Natural killer cell treated with Interleukin-12 subunit alpha and Interleukin-12 subunit beta and Interleukin-15 and Interleukin-18, amount 100 ng/mL, for 72 hours (primary cell): Measurements from ENCODE around the gene CTSS. TPM values are rescaled to one million over a fixed set of nuclear protein-coding genes. Genes with fewer than 3 reads are reported as not detected.
"Not testable (repeated sequence)": the region's sequence is repeated elsewhere in the genome, so short reads cannot be mapped to it uniquely, and the experiment has no call there.

Experiments used
- ATAC-seq, 2 donors: fragments of 150-1000 bp; cut with Tn5 transposase in 1 of 2; sonication (Bioruptor Pico), chemical (Tn5 transposase) in 1 of 2; 2 replicates each; pipeline ENCODE4 v1.10.0; 2021
- DNase-seq: peaks from one replicate; pipeline ENCODE4 v3.0.0; 2022; ENCODE audit warnings: low spot score
- H3K27ac Mint-ChIP-seq, 2 donors: 1 replicate in 1 of 2; 2 replicates in 1 of 2; pipeline ENCODE4 v1.8.0; 2022; ENCODE audit warnings: mixed read lengths in 2 of 2, mild to moderate bottlenecking in 1 of 2, moderate library complexity in 1 of 2
- H3K27me3 Mint-ChIP-seq, 2 donors: 1 replicate in 1 of 2; 2 replicates in 1 of 2; pipeline ENCODE4 v1.8.0; 2022; ENCODE audit warnings: mixed read lengths in 2 of 2
- H3K36me3 Mint-ChIP-seq: one replicate; pipeline ENCODE4 v1.8.0; 2022; ENCODE audit warnings: mixed read lengths
- H3K4me1 Mint-ChIP-seq, 2 donors: 1 replicate in 1 of 2; 2 replicates in 1 of 2; pipeline ENCODE4 v1.8.0; 2022; ENCODE audit warnings: low read depth in 2 of 2, mixed read lengths in 2 of 2, mild to moderate bottlenecking in 1 of 2
- H3K4me3 Mint-ChIP-seq: one replicate; pipeline ENCODE4 v1.8.0; 2022; ENCODE audit warnings: mixed read lengths
- H3K9me3 Mint-ChIP-seq: 2 replicates; pipeline ENCODE4 v1.8.0; 2022; ENCODE audit warnings: mixed read lengths
- total RNA-seq, 2 donors: library from RNA; stranded (reverse); gene quantifications; one replicate each; pipeline ENCODE4 v1.2.3, GENCODE V29; 2022

The CTSS gene
- total RNA-seq, 2 donors from 2014 or later: 76.2 to 248 TPM

GRCh38 chr1:150793221-150793620 lies 27.6 kb upstream of the CTSS start:
- H3K36me3 Mint-ChIP-seq: peaks cover 5% of the 10 kb centered on the region
- H3K4me1 Mint-ChIP-seq: no peaks in the 10 kb centered on the region
- no peak for DNase-seq
- no peak overlapping the region for H3K4me3 Mint-ChIP-seq
- no peak overlapping the region for H3K27ac Mint-ChIP-seq
- ATAC-seq: no peak
- no peaks in the 10 kb centered on the region for H3K9me3 Mint-ChIP-seq
- no peaks in the 10 kb centered on the region for H3K27me3 Mint-ChIP-seq

- no peak overlapping the region for H3K4me3 Mint-ChIP-seq
- H3K27me3 Mint-ChIP-seq: peaks cover 0 to 4% of the 10 kb centered on the region in 2 donors
- no peak for DNase-seq
- H3K27ac Mint-ChIP-seq: no peak overlapping the region
- no peak for ATAC-seq
- no peaks in the 10 kb centered on the region for H3K36me3 Mint-ChIP-seq
- H3K4me1 Mint-ChIP-seq: peaks cover 0 to 3% of the 10 kb centered on the region in 2 donors
- no peaks in the 10 kb centered on the region for H3K9me3 Mint-ChIP-seq
These were observed 26.0 kb upstream of the CTSS start for GRCh38 chr1:150791585-150791984.

GRCh38 chr1:150789396-150789795 lies 23.8 kb upstream of the CTSS start:
- ATAC-seq: no peak
- Mint-ChIP-seq H3K9me3 (no peaks in the 10 kb centered on the region), H3K4me1 (peaks cover 0 to 3% of the 10 kb centered on the region in 2 donors), H3K4me3 (no peak overlapping the region), H3K27me3 (peaks cover 0 to 4% of the 10 kb centered on the region in 2 donors), H3K36me3 (no peaks in the 10 kb centered on the region), H3K27ac (no peak overlapping the region)
- no peak for DNase-seq

- H3K36me3 Mint-ChIP-seq: no peaks in the 10 kb centered on the region
- ATAC-seq (no peak), DNase-seq (no peak)
- H3K4me3 Mint-ChIP-seq: no peak overlapping the region
- H3K9me3 Mint-ChIP-seq: no peaks in the 10 kb centered on the region
- peaks cover 0 to 4% of the 10 kb centered on the region in 2 donors for H3K27me3 Mint-ChIP-seq
- H3K27ac Mint-ChIP-seq: no peak overlapping the region
- H3K4me1 Mint-ChIP-seq: peaks cover 0 to 3% of the 10 kb centered on the region in 2 donors
These were observed 23.4 kb upstream of the CTSS start for GRCh38 chr1:150788946-150789345.

- Mint-ChIP-seq H3K9me3 (no peaks in the 10 kb centered on the region), H3K4me3 (no peak overlapping the region), H3K27me3 (peaks cover 0 to 4% of the 10 kb centered on the region in 2 donors), H3K27ac (no peak overlapping the region), H3K36me3 (no peaks in the 10 kb centered on the region), H3K4me1 (peaks cover 0 to 3% of the 10 kb centered on the region in 2 donors)
- no peak for ATAC-seq
- no peak for DNase-seq
These were observed 21.9 kb upstream of the CTSS start for GRCh38 chr1:150787455-150787854.

GRCh38 chr1:150780510-150780909 lies 14.9 kb upstream of the CTSS start:
- no peak for DNase-seq
- no peak overlapping the region for H3K27ac Mint-ChIP-seq
- H3K9me3 Mint-ChIP-seq: no peaks in the 10 kb centered on the region
- H3K4me3 Mint-ChIP-seq: no peak overlapping the region
- ATAC-seq: no peak
- peaks cover 0 to 3% of the 10 kb centered on the region in 2 donors for H3K27me3 Mint-ChIP-seq
- peaks cover 4 to 6% of the 10 kb centered on the region in 2 donors for H3K4me1 Mint-ChIP-seq
- no peaks in the 10 kb centered on the region for H3K36me3 Mint-ChIP-seq

- no peak overlapping the region for H3K27ac Mint-ChIP-seq
- no peak for DNase-seq
These were observed 12.8 kb upstream of the CTSS start for GRCh38 chr1:150778409-150778808.

GRCh38 chr1:150777544-150777943 lies 12.0 kb upstream of the CTSS start:
- DNase-seq: no peak
- no peak overlapping the region for H3K27ac Mint-ChIP-seq
- H3K36me3 Mint-ChIP-seq: no peaks in the 10 kb centered on the region
- no peaks in the 10 kb centered on the region for H3K9me3 Mint-ChIP-seq
- ATAC-seq: no peak
- no peak overlapping the region for H3K4me3 Mint-ChIP-seq
- H3K4me1 Mint-ChIP-seq: peaks cover 4 to 6% of the 10 kb centered on the region in 2 donors
- peaks cover 0 to 3% of the 10 kb centered on the region in 2 donors for H3K27me3 Mint-ChIP-seq

More at GRCh38 chr1:150778409-150778808, 12.8 kb upstream of the CTSS start:
- Mint-ChIP-seq H3K4me3 (no peak overlapping the region), H3K36me3 (no peaks in the 10 kb centered on the region), H3K27me3 (peaks cover 0 to 3% of the 10 kb centered on the region in 2 donors), H3K9me3 (no peaks in the 10 kb centered on the region), H3K4me1 (peaks cover 4 to 6% of the 10 kb centered on the region in 2 donors)
- ATAC-seq: no peak

- not testable (repeated sequence) for H3K27ac Mint-ChIP-seq, H3K27me3 Mint-ChIP-seq, H3K4me3 Mint-ChIP-seq, H3K36me3 Mint-ChIP-seq, ATAC-seq, H3K9me3 Mint-ChIP-seq, DNase-seq
- peaks cover 13 to 16% of the 10 kb centered on the region in 2 donors for H3K4me1 Mint-ChIP-seq
These were observed 10.4 kb upstream of the CTSS start for GRCh38 chr1:150775931-150776505.

GRCh38 chr1:150775276-150775675 lies 9.7 kb upstream of the CTSS start:
- peaks cover 0 to 11% of the 10 kb centered on the region in 2 donors for H3K27me3 Mint-ChIP-seq
- H3K9me3 Mint-ChIP-seq: no peaks in the 10 kb centered on the region
- H3K27ac Mint-ChIP-seq: no peak overlapping the region
- peaks cover 18 to 23% of the 10 kb centered on the region in 2 donors for H3K4me1 Mint-ChIP-seq
- H3K4me3 Mint-ChIP-seq: no peak overlapping the region
- ATAC-seq (no peak), DNase-seq (no peak)
- no peaks in the 10 kb centered on the region for H3K36me3 Mint-ChIP-seq

- DNase-seq (no peak), ATAC-seq (no peak)
- Mint-ChIP-seq H3K27me3 (peaks cover 0 to 9% of the 10 kb centered on the region in 2 donors), H3K27ac (peak overlapping the region in 1 of 2 donors; percentile 38), H3K4me3 (peak overlapping the region; percentile 64), H3K9me3 (no peaks in the 10 kb centered on the region), H3K4me1 (peaks cover 15 to 19% of the 10 kb centered on the region in 2 donors), H3K36me3 (no peaks in the 10 kb centered on the region)
These were observed 6.7 kb upstream of the CTSS start for GRCh38 chr1:150772326-150772725.

GRCh38 chr1:150767704-150768103 lies 2.1 kb upstream of the CTSS start:
- not testable (repeated sequence) for H3K9me3 Mint-ChIP-seq, ATAC-seq, H3K36me3 Mint-ChIP-seq, H3K27me3 Mint-ChIP-seq, H3K4me3 Mint-ChIP-seq, DNase-seq
- H3K27ac Mint-ChIP-seq: peak overlapping the region in 1 of 2 donors; percentile 75
- peaks cover 33 to 44% of the 10 kb centered on the region in 2 donors for H3K4me1 Mint-ChIP-seq

GRCh38 chr1:150765977-150766301 lies 361 bp upstream of the CTSS start:
- not testable (repeated sequence) for DNase-seq

GRCh38 chr1:150764617-150765101 lies 919 bp downstream of the CTSS start:
- Mint-ChIP-seq H3K9me3 (no peaks in the 10 kb centered on the region), H3K36me3 (peaks cover 23% of the 10 kb centered on the region), H3K4me1 (peaks cover 37 to 48% of the 10 kb centered on the region in 2 donors), H3K27me3 (no peaks in the 10 kb centered on the region), H3K4me3 (peak overlapping the region; percentile 95), H3K27ac (peak overlapping the region; percentile 96 to 99)
- DNase-seq (no peak), ATAC-seq (peak; percentile 70 to 71)

More at GRCh38 chr1:150765977-150766301, 361 bp upstream of the CTSS start:
- not testable (repeated sequence) for H3K9me3 Mint-ChIP-seq, ATAC-seq, H3K27me3 Mint-ChIP-seq
- Mint-ChIP-seq H3K27ac (peak overlapping the region; percentile 96 to 99), H3K4me1 (peaks cover 32 to 45% of the 10 kb centered on the region in 2 donors), H3K36me3 (peaks cover 15% of the 10 kb centered on the region), H3K4me3 (peak overlapping the region; percentile 95)
